Left forelimb (tissue), 1 donor: ENCODE data around the gene SNX19.
"Not testable (repeated sequence)": the region's sequence is repeated elsewhere in the genome, so short reads cannot be mapped to it uniquely, and the experiment has no call there.

Source experiments
- DNase-seq: peaks from one replicate; pipeline ENCODE4 v3.0.0-alpha.2; 2018; ENCODE audit warnings: low spot score

Gene SNX19, protein sequence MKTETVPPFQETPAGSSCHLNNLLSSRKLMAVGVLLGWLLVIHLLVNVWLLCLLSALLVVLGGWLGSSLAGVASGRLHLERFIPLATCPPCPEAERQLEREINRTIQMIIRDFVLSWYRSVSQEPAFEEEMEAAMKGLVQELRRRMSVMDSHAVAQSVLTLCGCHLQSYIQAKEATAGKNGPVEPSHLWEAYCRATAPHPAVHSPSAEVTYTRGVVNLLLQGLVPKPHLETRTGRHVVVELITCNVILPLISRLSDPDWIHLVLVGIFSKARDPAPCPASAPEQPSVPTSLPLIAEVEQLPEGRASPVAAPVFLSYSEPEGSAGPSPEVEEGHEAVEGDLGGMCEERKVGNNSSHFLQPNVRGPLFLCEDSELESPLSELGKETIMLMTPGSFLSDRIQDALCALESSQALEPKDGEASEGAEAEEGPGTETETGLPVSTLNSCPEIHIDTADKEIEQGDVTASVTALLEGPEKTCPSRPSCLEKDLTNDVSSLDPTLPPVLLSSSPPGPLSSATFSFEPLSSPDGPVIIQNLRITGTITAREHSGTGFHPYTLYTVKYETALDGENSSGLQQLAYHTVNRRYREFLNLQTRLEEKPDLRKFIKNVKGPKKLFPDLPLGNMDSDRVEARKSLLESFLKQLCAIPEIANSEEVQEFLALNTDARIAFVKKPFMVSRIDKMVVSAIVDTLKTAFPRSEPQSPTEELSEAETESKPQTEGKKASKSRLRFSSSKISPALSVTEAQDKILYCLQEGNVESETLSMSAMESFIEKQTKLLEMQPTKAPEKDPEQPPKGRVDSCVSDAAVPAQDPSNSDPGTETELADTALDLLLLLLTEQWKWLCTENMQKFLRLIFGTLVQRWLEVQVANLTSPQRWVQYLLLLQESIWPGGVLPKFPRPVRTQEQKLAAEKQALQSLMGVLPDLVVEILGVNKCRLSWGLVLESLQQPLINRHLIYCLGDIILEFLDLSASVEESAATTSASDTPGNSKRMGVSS

DNA sequence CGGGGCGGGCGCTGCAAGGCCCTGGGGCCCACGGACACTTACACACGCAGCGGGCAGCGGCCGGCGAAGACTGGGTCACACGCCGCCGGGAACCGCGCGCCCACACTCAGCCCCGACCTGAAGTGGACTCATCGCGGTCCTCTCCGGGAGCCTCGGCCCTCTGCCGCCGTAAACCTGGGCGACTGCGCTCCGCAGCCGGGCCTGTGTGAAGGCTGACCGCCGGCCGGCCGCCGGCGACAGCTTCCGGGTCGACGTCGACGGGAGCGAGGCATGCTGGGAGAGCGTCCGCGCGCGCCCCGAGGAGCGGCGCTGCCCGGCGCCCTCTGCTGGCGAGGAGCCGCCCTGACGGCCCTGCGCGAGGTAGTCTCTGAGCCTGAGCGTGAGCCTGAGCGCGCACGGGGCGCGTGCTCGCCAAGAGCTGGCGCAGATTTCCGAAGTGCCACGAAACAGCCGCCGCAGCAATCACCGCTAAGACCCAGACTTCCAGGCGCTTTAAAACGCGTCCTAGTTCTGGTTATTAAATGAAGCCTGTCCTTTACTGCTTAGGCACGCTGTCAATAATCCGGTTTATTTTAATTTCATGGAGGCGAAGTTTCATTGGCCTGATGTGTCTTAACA lies at the start of gene SNX19:
Gene SNX19, minus strand, starts transcription at position 242 of the 618 bp plus-strand sequence. CDS start 540 bp downstream, outside the sequence.
- peak; percentile 94 for DNase-seq

DNA sequence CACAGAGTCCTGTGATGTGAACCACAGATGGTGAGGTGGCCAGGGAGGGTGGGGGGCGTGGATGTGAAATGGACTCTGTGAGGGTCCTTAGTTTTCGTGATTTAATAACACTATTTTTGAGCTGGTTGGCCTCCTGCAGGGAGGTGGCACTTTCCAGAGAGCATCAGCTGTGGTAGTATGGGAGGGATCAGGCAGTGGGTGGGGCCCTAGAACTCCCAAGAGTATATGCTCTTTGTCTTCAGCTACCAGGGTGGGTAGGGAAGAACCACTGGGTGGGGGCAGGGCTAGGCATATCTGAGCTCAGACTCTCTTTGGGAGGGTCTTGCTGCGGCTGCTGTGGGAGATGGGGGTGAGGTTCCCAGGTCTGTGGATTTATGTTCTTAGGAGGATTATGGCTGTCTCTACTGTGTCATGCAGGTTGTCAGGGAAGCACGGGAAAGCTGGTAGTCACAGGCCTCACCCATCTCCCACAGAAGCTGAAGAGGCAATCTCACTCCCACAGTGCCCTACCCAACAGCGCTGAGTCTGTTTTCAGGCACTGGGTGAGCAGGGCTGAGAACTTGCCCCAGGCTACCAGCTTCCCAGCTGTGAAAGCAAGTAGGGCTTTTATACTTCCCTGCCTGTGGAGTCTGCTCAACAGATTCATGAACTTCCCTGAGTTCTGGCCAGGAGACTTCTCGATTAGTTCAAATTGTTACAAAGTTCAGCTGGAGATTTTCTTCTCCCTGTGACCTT lies 47.9 kb upstream of the SNX19 start:
- DNase-seq = no peak

DNA sequence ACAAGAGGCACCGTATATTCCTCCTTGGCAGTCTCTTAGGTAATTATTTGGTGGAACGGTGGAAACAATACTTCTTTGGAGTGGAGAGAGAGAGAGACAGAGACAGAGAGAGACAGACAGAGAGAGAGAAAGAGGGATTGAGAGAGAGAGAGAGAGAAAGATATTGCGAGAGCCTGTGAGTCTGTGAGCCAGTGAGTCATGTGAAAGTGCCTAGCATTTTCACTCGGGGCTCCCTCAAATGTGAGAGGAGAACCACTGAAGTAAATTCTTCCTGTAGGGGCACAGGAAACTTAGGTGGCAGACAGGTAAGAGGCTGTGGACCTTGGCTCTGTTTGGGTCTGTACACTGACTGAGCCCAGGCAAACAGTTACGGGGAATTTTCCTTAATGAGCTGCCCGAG lies 31.6 kb upstream of the SNX19 start:
- DNase-seq = no peak

DNA sequence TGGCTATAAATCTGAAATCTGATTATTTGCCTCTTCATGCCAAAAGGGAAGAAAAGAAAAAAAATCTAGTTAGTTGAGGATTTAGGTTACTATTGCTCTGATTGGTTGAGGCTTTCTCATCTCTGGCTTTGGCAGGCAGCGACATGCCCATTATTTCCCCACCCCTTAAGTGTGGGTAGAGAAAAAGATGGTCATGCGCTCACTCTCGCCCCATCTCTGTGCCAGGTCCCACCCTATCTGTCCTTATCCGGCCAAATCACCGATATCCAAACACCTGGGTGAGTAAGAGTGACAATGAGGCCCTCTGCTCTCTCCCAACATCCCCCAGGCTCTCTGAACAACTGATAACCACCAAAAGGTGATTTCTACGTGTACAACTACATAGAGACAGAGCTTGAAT lies 31.2 kb upstream of the SNX19 start:
- no peak for DNase-seq

DNA sequence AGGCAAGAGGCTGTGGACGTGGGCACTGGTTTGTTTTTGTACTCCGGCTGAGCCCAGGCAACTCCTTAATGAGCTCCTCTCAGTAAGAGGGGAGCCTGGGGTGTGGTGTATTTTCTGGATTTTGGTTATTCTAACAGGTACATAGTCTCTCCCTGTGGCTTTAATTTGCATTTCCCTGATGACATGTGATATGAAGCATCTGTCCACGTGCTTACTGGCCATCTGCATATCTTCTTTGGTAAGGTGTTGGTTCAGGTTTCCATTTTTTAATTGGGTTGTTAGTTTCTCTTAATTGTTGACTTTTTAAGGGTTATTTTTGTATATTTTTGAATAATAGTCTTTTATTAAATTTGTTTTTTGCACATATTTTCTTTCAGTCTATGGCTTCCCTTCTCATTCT lies 30.8 kb upstream of the SNX19 start:
- DNase-seq = no peak

DNA sequence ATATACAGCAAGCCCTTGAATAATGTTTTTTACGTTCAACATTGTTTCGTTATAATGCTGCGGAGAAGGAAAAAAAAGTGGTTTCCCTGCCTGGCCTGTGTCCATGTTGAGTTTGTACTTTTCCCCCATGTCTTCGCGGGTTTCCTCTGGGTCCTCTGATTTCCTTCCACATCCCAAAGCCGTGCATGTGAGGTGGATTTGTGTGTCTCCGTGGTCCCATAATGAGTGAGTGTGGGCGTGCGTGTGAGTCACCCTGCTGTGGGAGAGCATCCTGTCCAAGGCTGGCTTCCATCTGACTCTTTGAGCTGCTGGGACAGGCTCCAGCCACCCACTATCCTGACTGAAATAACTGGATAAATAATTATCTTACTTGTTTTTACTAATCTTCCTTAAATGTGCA lies 29.6 kb upstream of the SNX19 start:
- DNase-seq = peak; percentile 71

DNA sequence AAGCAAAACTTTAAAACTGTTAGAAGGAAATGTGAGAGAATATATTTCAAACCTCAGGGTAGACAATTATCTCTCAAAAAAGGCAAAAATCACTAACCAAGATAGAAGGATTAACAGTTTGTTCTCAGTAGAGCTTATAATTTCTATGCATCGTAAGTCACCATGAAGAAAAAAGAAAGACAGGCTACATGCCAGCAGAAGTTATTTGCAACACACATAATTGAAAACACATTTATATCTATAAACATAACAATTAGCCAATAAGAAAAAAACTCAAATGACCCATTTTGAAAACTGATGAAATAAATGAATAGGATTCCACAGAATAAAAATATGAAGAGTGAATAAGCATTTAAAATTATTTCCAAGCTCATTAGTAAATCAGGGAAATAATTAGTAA lies 24.4 kb upstream of the SNX19 start:
- DNase-seq = no peak

DNA sequence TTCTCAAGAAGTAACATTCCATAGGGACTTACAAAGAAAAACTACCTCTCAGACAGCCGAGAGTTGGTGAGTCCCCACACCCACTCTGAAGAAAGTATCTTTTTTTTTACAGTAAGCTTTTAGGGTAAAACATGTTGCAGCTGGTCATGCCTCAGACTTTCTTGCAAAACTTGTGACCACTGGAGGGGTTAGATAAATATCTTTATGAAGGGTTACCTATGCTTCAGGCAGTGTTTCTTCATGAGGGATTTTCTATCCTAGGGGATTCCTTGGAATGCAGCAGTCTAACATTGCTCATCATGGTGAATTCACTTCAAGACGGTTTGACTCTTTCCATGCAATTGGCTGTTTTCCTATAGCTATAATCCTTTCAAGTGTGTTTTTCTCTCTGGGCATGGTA lies 20.8 kb upstream of the SNX19 start:
- no peak for DNase-seq

DNA sequence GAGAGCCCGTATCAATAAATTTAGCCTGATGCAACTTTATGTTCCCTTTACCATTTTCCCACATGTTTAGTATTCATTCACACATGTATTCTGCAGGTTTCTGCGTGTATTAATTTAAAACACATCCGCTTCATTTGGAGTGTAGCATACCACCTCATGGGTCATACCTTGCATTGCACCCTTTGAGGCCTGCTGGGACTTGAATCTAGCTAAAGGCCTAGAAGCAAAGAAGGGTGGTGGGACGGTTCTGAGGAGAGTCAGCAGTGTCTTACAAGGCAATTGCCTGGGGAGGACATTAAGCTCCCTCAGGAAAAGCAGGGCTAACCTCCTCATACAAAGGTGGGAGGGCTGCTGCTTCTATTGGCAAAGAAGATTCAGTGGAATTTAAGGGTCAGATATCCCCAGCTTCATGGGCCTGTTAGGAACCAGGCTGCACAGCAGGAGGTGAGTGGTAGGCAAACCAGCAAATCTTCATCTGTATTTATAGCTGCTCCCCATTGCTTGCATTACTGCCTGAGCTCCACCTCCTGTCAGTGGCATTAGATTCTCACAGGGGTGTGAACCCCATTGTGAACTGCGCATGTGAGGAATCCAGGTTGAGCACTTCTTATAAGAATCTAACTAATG lies 15.9 kb upstream of the SNX19 start:
- DNase-seq = no peak

DNA sequence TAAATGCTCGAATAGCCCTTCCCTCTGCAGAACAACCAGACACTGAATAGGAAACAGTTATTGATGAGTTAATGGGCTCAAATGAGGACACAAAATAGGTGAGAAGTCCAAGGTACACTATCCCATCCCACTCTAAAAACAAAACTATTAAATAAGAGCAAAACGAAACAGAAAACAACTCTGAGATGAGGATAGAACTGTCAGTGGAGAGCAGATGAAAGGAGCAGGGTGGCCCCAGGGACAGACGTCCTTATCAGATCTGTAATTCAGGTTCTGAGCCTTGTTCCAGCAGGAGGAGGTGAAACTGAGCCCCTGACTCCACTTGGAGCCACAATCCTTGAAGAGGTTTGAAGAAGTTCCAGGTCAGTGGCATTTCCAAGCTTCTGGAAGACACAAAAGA lies 8.5 kb upstream of the SNX19 start:
- no peak for DNase-seq

DNA sequence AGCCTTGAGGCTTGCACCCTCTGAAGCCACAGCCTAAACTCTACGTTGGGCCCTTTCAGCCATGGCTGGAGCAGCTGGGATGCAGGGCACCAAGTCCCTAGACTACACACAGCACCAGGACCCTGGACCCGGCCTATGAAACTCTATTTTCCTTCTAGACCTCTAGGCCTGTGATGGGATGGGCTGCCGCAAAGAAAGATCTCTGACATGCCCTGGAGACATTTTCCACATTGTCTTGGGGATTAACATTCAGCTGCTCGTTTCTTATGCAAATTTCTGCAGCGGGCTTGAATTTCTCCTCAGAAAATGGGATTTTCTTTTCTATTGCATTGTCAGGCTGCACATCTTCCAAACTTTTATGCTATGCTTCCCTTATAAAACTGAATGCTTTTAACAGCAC lies 4.3 kb upstream of the SNX19 start:
- not testable (repeated sequence) for DNase-seq

DNA sequence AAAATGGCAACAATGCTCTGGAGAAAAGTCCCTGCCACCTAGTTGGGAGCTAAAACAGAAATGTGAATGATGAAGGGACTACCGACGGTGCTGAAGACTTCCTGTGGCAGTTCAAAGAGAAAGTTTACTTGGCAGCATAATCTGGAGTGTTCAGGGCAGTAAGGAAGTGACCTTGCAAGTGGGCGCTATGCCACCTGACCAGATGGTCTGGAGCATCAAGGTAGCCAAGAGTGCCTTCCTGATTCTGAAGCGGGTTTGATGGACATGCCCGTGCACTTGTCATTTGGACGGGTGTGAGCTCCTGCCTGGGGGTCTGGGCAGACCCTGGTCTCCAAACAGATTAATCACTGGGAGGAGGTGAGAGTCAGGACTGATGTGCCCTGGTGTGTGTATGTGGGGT lies 1.8 kb upstream of the SNX19 start:
- no peak for DNase-seq

DNA sequence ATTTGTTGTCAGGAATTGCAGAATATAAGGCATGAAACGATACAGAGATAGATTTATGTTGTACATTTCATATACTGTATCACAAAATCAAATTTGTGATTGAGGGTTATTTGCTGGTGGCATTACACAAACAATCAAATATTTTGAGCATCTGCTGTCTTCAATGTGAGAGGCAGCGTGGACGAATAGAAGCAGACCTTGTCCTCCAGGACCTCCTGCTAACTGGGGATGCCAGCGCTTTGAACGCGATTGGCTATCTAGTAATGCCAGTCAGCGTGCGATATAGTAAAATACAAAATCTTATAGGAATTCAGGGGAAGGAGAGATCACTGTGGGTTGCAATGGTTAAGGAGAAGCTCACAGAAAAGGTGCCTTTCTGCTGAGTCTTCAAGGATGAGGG lies 631 bp upstream of the SNX19 start:
- DNase-seq = no peak

DNA sequence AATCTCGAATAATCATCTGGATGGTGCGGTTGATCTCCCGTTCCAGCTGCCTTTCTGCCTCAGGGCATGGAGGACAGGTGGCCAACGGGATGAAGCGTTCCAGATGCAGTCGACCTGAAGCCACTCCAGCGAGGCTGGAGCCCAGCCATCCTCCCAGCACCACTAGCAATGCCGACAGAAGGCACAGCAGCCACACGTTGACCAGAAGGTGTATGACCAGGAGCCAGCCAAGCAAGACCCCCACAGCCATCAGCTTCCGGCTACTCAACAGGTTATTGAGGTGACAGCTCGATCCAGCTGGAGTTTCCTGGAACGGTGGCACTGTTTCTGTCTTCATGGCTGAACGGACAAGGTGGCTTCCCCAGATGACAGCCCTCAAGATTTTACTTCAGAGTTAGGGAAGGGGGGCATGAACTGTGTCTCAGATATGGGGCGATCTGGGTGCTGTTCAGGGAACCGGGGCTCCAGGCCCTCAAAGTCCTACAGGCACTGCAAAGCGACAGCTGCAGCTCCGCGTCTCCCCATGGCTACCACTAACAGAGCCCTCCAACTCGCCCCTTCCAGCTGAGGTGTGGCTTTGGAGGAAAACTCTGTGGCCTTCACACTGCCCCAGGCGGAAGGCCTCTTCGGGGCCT lies 559 bp downstream of the SNX19 start:
- no peak for DNase-seq

DNA sequence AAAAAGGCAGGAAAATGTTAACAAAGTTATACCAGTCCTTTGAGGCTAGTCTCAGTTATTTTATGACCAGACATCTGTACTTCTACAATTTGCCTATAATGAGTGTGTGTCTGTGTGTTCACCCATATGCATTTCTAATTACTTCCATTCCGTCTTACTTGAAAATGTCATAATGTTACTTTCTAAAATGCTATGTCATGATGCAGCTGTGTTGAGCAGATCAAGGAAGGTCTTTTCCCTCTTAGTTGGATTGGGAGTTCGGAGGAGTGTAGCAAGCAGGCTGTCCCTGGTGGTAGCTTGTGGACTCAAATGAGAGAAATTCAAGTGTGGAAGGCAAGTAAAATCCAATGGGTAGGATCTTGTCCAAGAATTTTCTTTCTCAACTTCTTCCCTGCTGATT lies 3.0 kb downstream of the SNX19 start:
- DNase-seq = no peak

DNA sequence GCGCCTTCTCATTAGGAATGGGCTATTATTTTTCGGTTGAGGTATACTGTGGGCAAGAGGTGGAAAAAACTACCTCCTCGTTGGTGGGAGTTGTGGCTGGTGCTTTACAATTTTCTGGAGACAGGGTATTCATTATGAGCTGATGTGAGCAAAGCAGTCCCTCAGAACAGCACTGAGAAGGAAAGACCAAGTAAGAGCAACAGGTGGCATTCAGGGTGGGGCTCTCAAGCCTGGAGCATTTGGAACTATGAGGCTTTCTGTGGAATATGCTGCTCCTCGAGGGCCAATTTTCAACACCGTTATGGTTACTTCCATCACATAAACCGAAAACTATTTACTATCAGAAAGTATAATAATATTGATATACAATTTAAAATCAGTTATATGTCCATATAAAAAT lies 3.7 kb downstream of the SNX19 start:
- DNase-seq = no peak

DNA sequence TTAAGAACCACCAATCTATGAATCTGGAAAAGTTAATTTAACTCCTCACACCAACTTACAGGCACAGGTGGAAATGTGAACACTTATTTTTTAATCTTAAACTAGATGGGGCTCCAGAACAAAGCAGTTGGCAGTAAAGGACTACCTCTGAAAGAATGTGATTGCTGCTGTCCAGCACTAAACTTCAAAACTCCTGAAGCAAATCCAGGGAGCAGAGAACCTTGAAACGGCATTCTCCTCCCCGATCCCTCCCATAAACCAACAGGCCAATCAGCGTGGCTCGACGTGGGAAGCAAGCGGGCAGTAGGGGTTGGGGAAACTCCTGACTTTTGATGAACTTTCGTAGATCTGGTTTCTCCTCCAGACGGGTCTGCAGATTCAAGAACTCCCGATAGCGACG lies 5.0 kb downstream of the SNX19 start:
- DNase-seq = no peak

DNA sequence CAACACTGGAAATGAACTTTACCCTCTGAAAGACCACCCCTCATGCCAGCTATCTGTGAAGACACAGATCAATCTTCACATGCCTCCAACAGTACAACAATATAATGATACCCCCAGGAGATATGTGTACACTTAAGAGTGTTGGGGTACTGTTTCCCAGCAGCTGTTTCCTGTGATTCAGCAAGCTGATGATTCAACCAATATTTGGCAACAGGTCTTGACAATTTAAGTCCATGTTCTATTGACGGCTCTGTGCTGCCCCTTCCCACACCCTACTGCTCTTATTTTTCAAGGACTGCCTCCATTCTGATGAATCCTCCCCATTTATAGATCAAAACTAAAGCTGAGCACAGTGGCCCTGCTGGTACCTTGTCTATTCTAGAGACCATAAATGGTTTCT lies 6.6 kb downstream of the SNX19 start:
- DNase-seq = no peak

DNA sequence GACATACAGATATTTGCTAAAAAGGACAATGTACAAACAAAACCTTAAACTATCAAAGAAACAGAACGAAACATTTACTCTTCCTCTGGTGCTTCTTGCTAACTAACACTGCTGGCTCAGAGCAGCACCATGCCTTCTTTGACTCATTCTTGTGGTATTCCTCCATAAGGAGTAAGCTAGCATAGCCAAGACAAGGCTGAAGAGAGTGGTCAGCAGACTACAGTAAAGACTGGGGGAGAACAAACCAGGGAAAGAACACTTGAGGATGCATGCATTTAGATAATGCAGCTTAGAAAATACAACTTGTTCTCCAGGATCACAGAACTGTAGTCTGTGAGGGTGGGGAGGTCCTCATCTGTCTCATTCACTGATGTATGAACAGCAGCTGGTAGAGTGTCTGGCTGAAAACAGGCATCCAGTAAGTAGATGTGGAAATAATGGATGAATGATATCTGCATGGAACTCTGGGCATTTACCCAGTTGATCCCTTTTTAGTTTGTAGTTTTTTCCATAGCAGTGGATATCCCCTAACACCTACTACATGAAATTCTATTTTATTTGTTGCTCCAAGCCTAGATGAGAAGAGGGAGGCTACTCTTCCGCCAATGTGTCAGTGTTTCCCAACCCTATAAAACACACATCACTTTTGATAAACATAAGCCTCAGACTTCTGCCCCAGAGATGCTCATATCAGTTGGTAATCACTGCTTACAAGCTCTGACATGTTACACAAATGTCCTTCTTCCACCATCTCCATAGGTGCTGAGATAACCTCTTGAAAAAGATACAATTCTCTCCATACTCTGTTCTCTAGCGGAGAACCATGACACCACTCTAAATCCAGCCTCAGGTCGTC lies 7.3 kb downstream of the SNX19 start:
- DNase-seq = no peak

DNA sequence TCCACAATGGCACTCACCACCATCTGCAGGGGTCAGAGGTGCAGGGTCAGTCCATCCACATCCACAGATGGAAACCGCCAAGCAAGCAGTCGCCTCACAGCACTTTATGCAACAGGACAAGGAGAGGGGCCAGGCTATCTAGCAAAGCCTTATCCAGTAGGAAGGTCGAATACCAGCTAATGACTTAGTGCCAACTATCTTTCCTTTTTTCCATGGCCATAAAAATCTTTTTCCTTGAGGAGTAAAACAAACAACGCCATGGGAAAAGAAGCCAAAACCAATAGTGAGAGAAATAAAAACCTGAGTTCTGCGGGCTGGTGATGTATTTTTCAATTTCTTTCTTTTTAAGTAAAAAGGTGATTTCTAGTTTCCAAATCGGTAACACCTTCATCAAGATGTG lies 8.2 kb downstream of the SNX19 start:
- DNase-seq = no peak
